ENCODE results near the gene PAN3. TPM values are rescaled to one million over a fixed set of nuclear protein-coding genes. Genes with fewer than 3 reads are reported as not detected.

Gene PAN3
- total RNA-seq, 4 donors from 2014 or later = 41.7 to 68.3 (median 42.2) TPM

GRCh38 chr13:28220166-28220565 lies 81.8 kb downstream of the PAN3 start:
- no peaks in the 10 kb centered on the region for H3K27me3 ChIP-seq
- 97% methylated on average over 4 of the region's 4 CpGs for WGBS
- DNase-seq (ENCODE audit: low spot score in 2 of 2) = no peak
- H3K27ac ChIP-seq = no peak overlapping the region
- TF ChIP-seq EP300 (IDR thresholded peaks at IDR 0.05) (no peak), POLR2AphosphoS5 (IDR thresholded peaks at IDR 0.05) (no peak), CTCF (IDR thresholded peaks at IDR 0.05) (no peak), POLR2A (IDR thresholded peaks at IDR 0.05) (no peak)
- H3K4me3 ChIP-seq = no peak overlapping the region
- H3K4me1 ChIP-seq = no peaks in the 10 kb centered on the region
- no peaks in the 10 kb centered on the region for H3K9me3 ChIP-seq
- peaks cover 11% of the 10 kb centered on the region for H3K36me3 ChIP-seq

GRCh38 chr13:28229522-28230411 lies 91.4 kb downstream of the PAN3 start:
- Histone ChIP-seq H3K4me1 (no peaks in the 10 kb centered on the region), H3K9me3 (no peaks in the 10 kb centered on the region), H3K4me3 (no peak overlapping the region), H3K27ac (no peak overlapping the region), H3K36me3 (peaks cover 9% of the 10 kb centered on the region), H3K27me3 (no peaks in the 10 kb centered on the region)
- DNase-seq (ENCODE audit: low spot score in 2 of 2) = no peak
- 95% methylated on average over 4 of the region's 4 CpGs for WGBS
- no peak for TF ChIP-seq CTCF (IDR thresholded peaks at IDR 0.05)
- no peak for TF ChIP-seq POLR2AphosphoS5 (IDR thresholded peaks at IDR 0.05)
- no peak for TF ChIP-seq EP300 (IDR thresholded peaks at IDR 0.05)
- TF ChIP-seq POLR2A (IDR thresholded peaks at IDR 0.05) = no peak

- 97% methylated on average over 3 of the region's 3 CpGs for WGBS
- DNase-seq (ENCODE audit: low spot score in 2 of 2) = no peak
- H3K4me1 ChIP-seq = no peaks in the 10 kb centered on the region
- no peak overlapping the region for H3K27ac ChIP-seq
- no peak overlapping the region for H3K4me3 ChIP-seq
- no peaks in the 10 kb centered on the region for H3K9me3 ChIP-seq
- TF ChIP-seq EP300 (IDR thresholded peaks at IDR 0.05) (no peak), CTCF (IDR thresholded peaks at IDR 0.05) (no peak), POLR2AphosphoS5 (IDR thresholded peaks at IDR 0.05) (no peak), POLR2A (IDR thresholded peaks at IDR 0.05) (no peak)
- H3K27me3 ChIP-seq = no peaks in the 10 kb centered on the region
- peaks cover 9% of the 10 kb centered on the region for H3K36me3 ChIP-seq
These were observed 93.3 kb downstream of the PAN3 start for GRCh38 chr13:28231642-28232041.

GRCh38 chr13:28237944-28238343 lies 99.6 kb downstream of the PAN3 start:
- no peak for TF ChIP-seq CTCF (IDR thresholded peaks at IDR 0.05)
- TF ChIP-seq POLR2A (IDR thresholded peaks at IDR 0.05) = no peak
- no peak for TF ChIP-seq EP300 (IDR thresholded peaks at IDR 0.05)
- no peak for TF ChIP-seq POLR2AphosphoS5 (IDR thresholded peaks at IDR 0.05)
- no peak for DNase-seq (ENCODE audit: low spot score in 2 of 2)
- Histone ChIP-seq H3K27me3 (no peaks in the 10 kb centered on the region), H3K27ac (no peak overlapping the region), H3K9me3 (no peaks in the 10 kb centered on the region), H3K4me3 (no peak overlapping the region), H3K36me3 (peaks cover 9% of the 10 kb centered on the region), H3K4me1 (no peaks in the 10 kb centered on the region)
- WGBS = 90% methylated on average over 2 of the region's 2 CpGs

- no peaks in the 10 kb centered on the region for H3K27me3 ChIP-seq
- TF ChIP-seq EP300 (IDR thresholded peaks at IDR 0.05) (no peak), POLR2AphosphoS5 (IDR thresholded peaks at IDR 0.05) (no peak), CTCF (IDR thresholded peaks at IDR 0.05) (no peak), POLR2A (IDR thresholded peaks at IDR 0.05) (no peak)
- WGBS = 71% methylated on average over 2 of the region's 2 CpGs
These were observed 101.0 kb downstream of the PAN3 start for GRCh38 chr13:28239374-28239773.

More at GRCh38 chr13:28239374-28239773, 101.0 kb downstream of the PAN3 start:
- H3K36me3 ChIP-seq = peaks cover 8% of the 10 kb centered on the region
- no peaks in the 10 kb centered on the region for H3K9me3 ChIP-seq
- DNase-seq (ENCODE audit: low spot score in 2 of 2) = no peak
- no peak overlapping the region for H3K4me3 ChIP-seq
- no peak overlapping the region for H3K27ac ChIP-seq
- no peaks in the 10 kb centered on the region for H3K4me1 ChIP-seq
